ENCODE results near the gene INPP5A.

GRCh38 chr10:132677096-132677472 lies 139.5 kb downstream of the INPP5A start:
- TF ChIP-seq CTCF (IDR thresholded peaks at IDR 0.05 in 2 of 3, conservative IDR thresholded peaks at IDR 0.05 in 1 of 3; ENCODE audit: borderline replicate concordance in 1 of 3, insufficient read depth in 1 of 3, low read depth in 2 of 3, low read length in 2 of 3) (no peak), YY1 (IDR thresholded peaks at IDR 0.05; ENCODE audit: extremely low read depth, insufficient replicate concordance, low read depth, low read length) (no peak), ATF3 (IDR thresholded peaks at IDR 0.05) (no peak), EZH2 (IDR thresholded peaks at IDR 0.05) (no peak), POLR2A (IDR thresholded peaks at IDR 0.05; ENCODE audit: borderline replicate concordance, extremely low read depth, insufficient read depth, insufficient read length) (no peak), EZH2phosphoT487 (IDR thresholded peaks at IDR 0.05; ENCODE audit: borderline replicate concordance) (no peak), FOSL1 (IDR thresholded peaks at IDR 0.05; ENCODE audit: low read depth) (no peak), CEBPB (IDR thresholded peaks at IDR 0.05; ENCODE audit: low read depth) (no peak)
